ENCODE measurements around the gene ARL2BP. TPM values are rescaled to one million over a fixed set of nuclear protein-coding genes. Genes with fewer than 3 reads are reported as not detected.

Gene ARL2BP
- total RNA-seq, 1 donor from 2014 or later: 71.3 TPM

DNA sequence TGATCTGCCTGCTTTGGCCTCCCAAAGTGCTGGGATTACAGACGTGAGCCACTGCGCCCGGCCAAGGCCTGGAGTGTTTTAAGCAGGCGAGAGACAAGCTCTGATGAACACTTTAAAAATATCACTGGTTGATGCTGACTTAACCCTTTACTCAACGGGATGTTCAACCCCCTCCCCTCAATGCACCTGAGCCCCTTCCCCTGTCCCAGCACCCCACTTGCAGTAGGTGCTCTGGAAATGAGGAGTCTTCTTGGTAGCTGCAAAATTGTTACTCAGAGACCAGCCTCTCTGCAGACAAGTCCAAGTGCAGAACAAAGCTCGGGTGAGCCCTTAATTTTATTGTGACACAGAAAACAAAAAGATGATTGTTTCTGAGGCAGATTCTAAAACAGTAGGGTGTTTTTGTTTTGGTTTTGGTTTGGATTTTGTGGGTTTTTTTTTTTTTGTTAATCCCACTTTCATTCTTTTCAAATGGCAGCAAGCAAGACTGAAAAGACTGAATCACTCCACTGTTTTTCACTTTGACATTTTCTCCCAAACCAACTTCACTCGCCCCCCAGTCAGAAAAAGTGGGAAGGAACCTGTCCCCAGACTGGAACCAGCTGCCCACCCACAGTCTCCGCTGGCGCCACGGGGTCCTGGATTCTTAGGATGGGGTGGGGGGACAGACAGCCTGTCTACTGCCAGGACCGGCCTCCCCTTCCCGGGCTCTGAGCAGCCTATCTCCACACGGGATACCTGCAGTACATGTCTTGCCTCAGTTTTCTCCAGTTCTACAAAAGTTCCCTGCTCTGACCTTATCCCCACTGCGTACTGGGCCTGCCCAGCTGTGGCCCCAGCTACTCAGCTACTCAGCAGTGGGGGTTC is 44.6 kb downstream of the ARL2BP start:
- H3K4me3 ChIP-seq (ENCODE audit: low read depth, low read length): no peak overlapping the region
- H3K36me3 ChIP-seq (ENCODE audit: control insufficient read depth, insufficient read depth, low read length): no peaks in the 10 kb centered on the region
- FAIRE-seq: no peak
- H3K27me3 ChIP-seq (ENCODE audit: control insufficient read depth, insufficient read depth, low read length): no peaks in the 10 kb centered on the region
- TF ChIP-seq, protein P1, sequence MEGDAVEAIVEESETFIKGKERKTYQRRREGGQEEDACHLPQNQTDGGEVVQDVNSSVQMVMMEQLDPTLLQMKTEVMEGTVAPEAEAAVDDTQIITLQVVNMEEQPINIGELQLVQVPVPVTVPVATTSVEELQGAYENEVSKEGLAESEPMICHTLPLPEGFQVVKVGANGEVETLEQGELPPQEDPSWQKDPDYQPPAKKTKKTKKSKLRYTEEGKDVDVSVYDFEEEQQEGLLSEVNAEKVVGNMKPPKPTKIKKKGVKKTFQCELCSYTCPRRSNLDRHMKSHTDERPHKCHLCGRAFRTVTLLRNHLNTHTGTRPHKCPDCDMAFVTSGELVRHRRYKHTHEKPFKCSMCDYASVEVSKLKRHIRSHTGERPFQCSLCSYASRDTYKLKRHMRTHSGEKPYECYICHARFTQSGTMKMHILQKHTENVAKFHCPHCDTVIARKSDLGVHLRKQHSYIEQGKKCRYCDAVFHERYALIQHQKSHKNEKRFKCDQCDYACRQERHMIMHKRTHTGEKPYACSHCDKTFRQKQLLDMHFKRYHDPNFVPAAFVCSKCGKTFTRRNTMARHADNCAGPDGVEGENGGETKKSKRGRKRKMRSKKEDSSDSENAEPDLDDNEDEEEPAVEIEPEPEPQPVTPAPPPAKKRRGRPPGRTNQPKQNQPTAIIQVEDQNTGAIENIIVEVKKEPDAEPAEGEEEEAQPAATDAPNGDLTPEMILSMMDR (IDR thresholded peaks at IDR 0.05; ENCODE audit: insufficient read depth, low read length, severe bottlenecking): no peak
- no peak for DNase-seq (ENCODE audit: low read depth)

DNA sequence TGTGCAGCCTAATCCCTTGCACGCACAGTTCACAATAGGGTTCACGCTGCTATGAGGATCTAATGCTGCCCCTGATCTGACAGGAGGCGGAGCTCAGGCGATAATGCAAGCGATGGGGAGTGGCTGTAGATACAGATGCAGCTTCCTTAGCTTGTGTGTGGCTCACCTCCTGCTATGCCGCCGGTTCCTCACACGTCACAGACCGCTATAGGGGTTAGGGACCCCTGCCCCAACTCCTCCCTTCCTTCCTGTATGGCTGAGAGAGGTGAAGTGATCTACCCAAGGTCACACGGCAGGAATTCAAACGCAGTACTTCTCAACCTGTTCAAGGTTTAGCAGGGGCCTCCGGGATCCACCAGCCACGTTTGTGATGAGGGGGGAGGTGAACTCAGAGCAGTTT is 52.8 kb downstream of the ARL2BP start:
- Histone ChIP-seq H3K4me3 (ENCODE audit: low read depth, low read length) (no peak overlapping the region), H3K27me3 (ENCODE audit: control insufficient read depth, insufficient read depth, low read length) (no peaks in the 10 kb centered on the region), H3K36me3 (ENCODE audit: control insufficient read depth, insufficient read depth, low read length) (no peaks in the 10 kb centered on the region)
- no peak for FAIRE-seq
- no peak for DNase-seq (ENCODE audit: low read depth)
- TF ChIP-seq, protein P1 (IDR thresholded peaks at IDR 0.05; ENCODE audit: insufficient read depth, low read length, severe bottlenecking): no peak

DNA sequence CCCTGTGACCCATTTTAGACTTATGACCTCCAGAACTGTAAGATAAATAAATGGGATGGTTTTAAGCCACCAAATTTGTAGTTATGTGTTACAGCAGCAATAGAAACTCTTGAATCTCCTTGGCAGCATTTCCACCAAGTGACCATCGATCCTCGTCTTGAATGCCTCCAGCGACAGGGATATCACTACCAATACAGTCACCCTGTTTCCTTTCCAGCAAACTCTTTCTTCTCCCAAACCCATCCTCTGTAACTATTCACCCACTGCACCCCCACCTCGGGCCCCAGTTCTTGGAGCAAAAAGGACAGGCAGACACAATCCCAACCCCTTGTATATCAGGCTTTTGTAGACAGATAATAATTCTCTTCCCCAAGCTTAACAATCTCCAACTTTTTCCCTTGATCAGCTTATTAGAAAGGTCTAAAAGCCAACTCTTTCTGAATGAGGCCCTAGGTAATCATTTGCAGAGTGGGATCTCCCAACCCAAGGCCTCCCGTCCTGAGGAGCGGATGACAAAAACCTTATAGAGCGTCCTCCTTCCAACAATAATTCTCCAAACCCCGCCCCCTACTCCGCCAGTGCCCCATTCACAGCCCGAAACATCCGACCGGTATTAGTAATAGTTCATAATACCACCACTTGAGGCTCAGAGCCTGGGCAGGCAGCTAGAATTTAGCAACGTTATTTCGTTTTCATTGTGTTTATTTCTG is 54.1 kb downstream of the ARL2BP start:
- FAIRE-seq (no peak), DNase-seq (ENCODE audit: low read depth) (peak; percentile 75)
- Histone ChIP-seq H3K27me3 (ENCODE audit: control insufficient read depth, insufficient read depth, low read length) (no peaks in the 10 kb centered on the region), H3K36me3 (ENCODE audit: control insufficient read depth, insufficient read depth, low read length) (no peaks in the 10 kb centered on the region), H3K4me3 (ENCODE audit: low read depth, low read length) (peak overlapping the region; percentile 37)
- TF ChIP-seq, protein P1 (IDR thresholded peaks at IDR 0.05; ENCODE audit: insufficient read depth, low read length, severe bottlenecking): no peak

DNA sequence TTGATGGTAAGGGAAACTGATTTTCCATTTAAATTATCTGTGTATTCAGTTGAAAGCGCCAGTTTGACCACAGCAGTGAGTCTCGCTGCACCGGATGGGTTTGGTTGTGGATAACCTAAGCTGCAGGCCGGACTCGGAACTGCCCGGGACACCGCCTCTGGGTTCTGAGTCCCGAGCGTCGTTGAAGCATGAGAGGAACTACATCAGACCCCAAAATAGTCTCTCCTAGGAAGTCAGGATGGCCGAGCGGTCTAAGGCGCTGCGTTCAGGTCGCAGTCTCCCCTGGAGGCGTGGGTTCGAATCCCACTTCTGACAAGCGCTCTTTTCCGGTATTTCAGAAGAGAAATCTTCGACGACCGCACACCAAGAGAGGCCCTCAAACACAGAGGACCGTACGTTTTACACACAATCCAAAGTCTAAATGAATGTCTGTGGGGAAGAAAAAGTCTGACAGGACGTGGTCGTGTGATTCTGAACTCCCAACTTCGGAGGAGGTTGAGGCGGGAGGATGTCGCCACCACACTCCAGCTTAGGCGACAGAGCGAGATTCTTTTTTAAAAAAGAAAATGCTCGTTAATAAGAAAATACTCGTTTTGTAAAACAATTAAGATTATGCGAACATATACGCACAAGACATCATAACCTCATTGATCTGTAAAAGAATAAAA is 54.8 kb downstream of the ARL2BP start:
- FAIRE-seq (no peak), DNase-seq (ENCODE audit: low read depth) (peak; percentile 91)
- H3K27me3 ChIP-seq (ENCODE audit: control insufficient read depth, insufficient read depth, low read length): no peaks in the 10 kb centered on the region
- H3K36me3 ChIP-seq (ENCODE audit: control insufficient read depth, insufficient read depth, low read length): no peaks in the 10 kb centered on the region
- peak overlapping the region; percentile 37 for H3K4me3 ChIP-seq (ENCODE audit: low read depth, low read length)
- TF ChIP-seq, protein P1 (IDR thresholded peaks at IDR 0.05; ENCODE audit: insufficient read depth, low read length, severe bottlenecking): peak; percentile 8

DNA sequence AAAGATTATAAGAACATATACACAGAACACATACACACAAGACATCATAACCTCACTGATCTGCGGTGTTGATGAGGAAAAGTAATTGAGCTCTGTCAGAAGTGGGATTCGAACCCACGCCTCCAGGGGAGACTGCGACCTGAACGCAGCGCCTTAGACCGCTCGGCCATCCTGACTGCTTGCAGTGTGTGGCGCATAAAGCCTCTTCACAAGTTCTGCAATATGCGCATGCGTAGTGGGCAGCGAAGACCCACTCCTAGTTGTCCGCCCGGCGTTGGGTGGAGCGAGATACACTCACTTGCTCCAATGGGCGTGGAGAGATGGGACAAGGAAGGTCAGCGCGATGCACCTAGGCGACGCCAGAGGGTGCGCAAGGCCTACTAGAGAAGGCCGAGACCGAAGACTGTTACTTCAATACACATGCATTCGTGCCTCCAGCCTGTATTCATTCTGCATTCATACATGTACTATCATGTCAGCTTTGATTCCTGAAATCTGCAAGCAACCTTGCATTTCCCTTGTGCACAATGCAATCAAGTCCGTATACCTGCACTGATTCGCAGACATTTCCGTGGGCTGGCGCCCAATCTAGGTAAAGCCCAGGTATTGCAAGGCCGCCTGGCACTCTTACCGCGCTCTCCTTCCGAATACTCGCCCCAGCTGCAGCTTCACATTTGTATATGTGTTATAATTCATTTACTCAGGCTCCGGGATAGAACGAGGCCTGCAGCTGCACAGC is 55.5 kb downstream of the ARL2BP start:
- TF ChIP-seq, protein P1 (IDR thresholded peaks at IDR 0.05; ENCODE audit: insufficient read depth, low read length, severe bottlenecking): peak; percentile 99
- DNase-seq (ENCODE audit: low read depth): peak; percentile 96
- H3K36me3 ChIP-seq (ENCODE audit: control insufficient read depth, insufficient read depth, low read length): no peaks in the 10 kb centered on the region
- no peaks in the 10 kb centered on the region for H3K27me3 ChIP-seq (ENCODE audit: control insufficient read depth, insufficient read depth, low read length)
- peak overlapping the region; percentile 37 for H3K4me3 ChIP-seq (ENCODE audit: low read depth, low read length)
- peak; percentile 72 for FAIRE-seq
